Cardiac fibroblast (primary cell): ENCODE results near the gene GPR176.
A peak's percentile ranks its signal among the peaks of the same experiment; 100 is the strongest.

Experiments used
- DNase-seq, 2 donors: peaks; one replicate each; pipeline versions ENCODE4 v3.0.0 to v3.0.0-alpha.2; 2010; ENCODE audit warnings: low read depth in 2 of 2
- H3K4me3 ChIP-seq, 2 donors: replicated peaks in 1 of 2; 1 replicate in 1 of 2; 2 replicates in 1 of 2; pipeline ENCODE4 v1.5.1; 2011; ENCODE audit warnings: low read depth in 2 of 2, low read length in 2 of 2, mild to moderate bottlenecking in 2 of 2, moderate library complexity in 1 of 2
- TF ChIP-seq, protein P1 (sequence below): IDR thresholded peaks from one replicate; pipeline ENCODE4 v1.5.1; 2011; ENCODE audit warnings: low read depth, mild to moderate bottlenecking, low read length, inconsistent platforms

Gene GPR176

GRCh38 chr15:39869858-39870515, 50.1 kb downstream of the GPR176 start:
- no peak overlapping the region for H3K4me3 ChIP-seq
- peak in 1 of 2 donors; percentile 50 for DNase-seq
- TF ChIP-seq, protein P1, sequence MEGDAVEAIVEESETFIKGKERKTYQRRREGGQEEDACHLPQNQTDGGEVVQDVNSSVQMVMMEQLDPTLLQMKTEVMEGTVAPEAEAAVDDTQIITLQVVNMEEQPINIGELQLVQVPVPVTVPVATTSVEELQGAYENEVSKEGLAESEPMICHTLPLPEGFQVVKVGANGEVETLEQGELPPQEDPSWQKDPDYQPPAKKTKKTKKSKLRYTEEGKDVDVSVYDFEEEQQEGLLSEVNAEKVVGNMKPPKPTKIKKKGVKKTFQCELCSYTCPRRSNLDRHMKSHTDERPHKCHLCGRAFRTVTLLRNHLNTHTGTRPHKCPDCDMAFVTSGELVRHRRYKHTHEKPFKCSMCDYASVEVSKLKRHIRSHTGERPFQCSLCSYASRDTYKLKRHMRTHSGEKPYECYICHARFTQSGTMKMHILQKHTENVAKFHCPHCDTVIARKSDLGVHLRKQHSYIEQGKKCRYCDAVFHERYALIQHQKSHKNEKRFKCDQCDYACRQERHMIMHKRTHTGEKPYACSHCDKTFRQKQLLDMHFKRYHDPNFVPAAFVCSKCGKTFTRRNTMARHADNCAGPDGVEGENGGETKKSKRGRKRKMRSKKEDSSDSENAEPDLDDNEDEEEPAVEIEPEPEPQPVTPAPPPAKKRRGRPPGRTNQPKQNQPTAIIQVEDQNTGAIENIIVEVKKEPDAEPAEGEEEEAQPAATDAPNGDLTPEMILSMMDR, result no peak

DNA sequence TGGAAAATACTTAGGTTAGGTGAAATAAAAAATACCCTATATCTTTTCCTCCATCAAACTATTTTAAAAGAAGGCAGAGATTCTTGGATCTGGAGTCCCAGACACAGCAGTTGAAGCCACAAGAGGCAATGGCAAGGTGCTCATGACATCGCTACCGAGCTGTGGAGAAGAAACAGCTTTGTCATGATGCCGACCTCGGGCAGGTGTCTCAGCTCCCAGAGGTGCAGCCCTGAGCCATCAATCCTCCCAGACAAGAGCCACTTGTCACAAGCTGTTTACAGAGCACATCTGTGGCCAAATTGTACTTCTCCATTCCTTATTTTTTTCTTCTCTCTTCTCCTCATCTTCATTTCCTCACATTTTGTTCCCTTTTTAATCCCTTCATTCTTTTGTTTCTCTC, 50.8 kb downstream of the GPR176 start:
- no peak for DNase-seq
- TF ChIP-seq, protein P1, result no peak
- no peak overlapping the region for H3K4me3 ChIP-seq

- TF ChIP-seq, protein P1, result no peak
- no peak for DNase-seq
- no peak overlapping the region for H3K4me3 ChIP-seq
Measured at GRCh38 chr15:39868396-39868795, 51.7 kb downstream of the GPR176 start.

GRCh38 chr15:39864116-39864515, 56.0 kb downstream of the GPR176 start:
- TF ChIP-seq, protein P1, result no peak
- H3K4me3 ChIP-seq, result no peak overlapping the region
- no peak for DNase-seq

- DNase-seq, result no peak
- no peak overlapping the region for H3K4me3 ChIP-seq
- TF ChIP-seq, protein P1, result no peak
Measured at GRCh38 chr15:39860871-39861270, 59.2 kb downstream of the GPR176 start.

- peak in 1 of 2 donors; percentile 34 for DNase-seq
- TF ChIP-seq, protein P1, result no peak
- no peak overlapping the region for H3K4me3 ChIP-seq
Measured at GRCh38 chr15:39860200-39860599, 59.9 kb downstream of the GPR176 start.

DNA sequence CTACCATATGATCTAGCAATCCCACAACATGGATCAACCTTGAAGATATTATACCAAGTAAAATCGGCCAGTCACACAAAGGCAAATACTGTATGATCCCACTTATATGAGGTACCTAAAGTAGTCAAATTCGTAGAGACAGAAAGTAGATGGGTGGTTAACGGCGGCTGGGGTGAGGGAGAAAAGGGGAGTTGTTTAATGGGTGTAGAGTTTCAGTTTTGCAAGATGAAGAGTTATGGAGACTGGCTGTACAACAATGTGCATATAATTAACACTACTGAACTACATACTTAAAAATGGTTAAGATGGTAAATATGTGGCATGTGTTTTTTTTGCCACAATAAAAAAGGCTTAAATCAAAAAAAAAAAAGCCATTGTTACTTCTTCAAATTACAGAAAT, 60.4 kb downstream of the GPR176 start:
- no peak for DNase-seq
- TF ChIP-seq, protein P1, result no peak
- no peak overlapping the region for H3K4me3 ChIP-seq
